GM19023 (cell line): ENCODE measurements around the gene RAB44.
"Not testable (repeated sequence)": the region's sequence is repeated elsewhere in the genome, so short reads cannot be mapped to it uniquely, and the experiment has no call there.

ENCODE experiments used
- ATAC-seq: cut with Tn5 transposase; IDR thresholded peaks from one replicate; pipeline ENCODE4 v1.9.1; 2021; ENCODE audit warnings: mild to moderate bottlenecking, moderate library complexity; ENCODE audit not compliant: unreplicated experiment

Gene RAB44

GRCh38 chr6:36697481-36697903 is at the start of gene RAB44:
RAB44 (plus strand) TSS chr6:36697826; CDS start chr6:36704236, 6,410 bp downstream.
- no peak for ATAC-seq

GRCh38 chr6:36649086-36649485 is 48.5 kb upstream of the RAB44 start:
- ATAC-seq = no peak

- no peak for ATAC-seq
These were observed 47.7 kb upstream of the RAB44 start for GRCh38 chr6:36649701-36650484.

- ATAC-seq = no peak
These were observed 46.7 kb upstream of the RAB44 start for GRCh38 chr6:36650848-36651478.

GRCh38 chr6:36651659-36652379 is 45.8 kb upstream of the RAB44 start:
- no peak for ATAC-seq

GRCh38 chr6:36654469-36654868 is 43.2 kb upstream of the RAB44 start:
- not testable (repeated sequence) for ATAC-seq

- no peak for ATAC-seq
These were observed 42.4 kb upstream of the RAB44 start for GRCh38 chr6:36655085-36655724.

- ATAC-seq = no peak
These were observed 41.2 kb upstream of the RAB44 start for GRCh38 chr6:36656441-36656840.

GRCh38 chr6:36657271-36657670 is 40.4 kb upstream of the RAB44 start:
- no peak for ATAC-seq

GRCh38 chr6:36657942-36658544 is 39.6 kb upstream of the RAB44 start:
- ATAC-seq = no peak

GRCh38 chr6:36659271-36659670 is 38.4 kb upstream of the RAB44 start:
- ATAC-seq = no peak

GRCh38 chr6:36660771-36661471 is 36.7 kb upstream of the RAB44 start:
- ATAC-seq = no peak

- no peak for ATAC-seq
These were observed 35.2 kb upstream of the RAB44 start for GRCh38 chr6:36662380-36662779.

- ATAC-seq = no peak
These were observed 34.8 kb upstream of the RAB44 start for GRCh38 chr6:36662827-36663256.

- ATAC-seq = no peak
These were observed 33.9 kb upstream of the RAB44 start for GRCh38 chr6:36663504-36664446.

- no peak for ATAC-seq
These were observed 32.4 kb upstream of the RAB44 start for GRCh38 chr6:36665180-36665579.

GRCh38 chr6:36666287-36666686 is 31.3 kb upstream of the RAB44 start:
- ATAC-seq = no peak

GRCh38 chr6:36666826-36667591 is 30.6 kb upstream of the RAB44 start:
- peak; percentile 78 for ATAC-seq
